Measurements from ENCODE around the gene DDX24.

DNA sequence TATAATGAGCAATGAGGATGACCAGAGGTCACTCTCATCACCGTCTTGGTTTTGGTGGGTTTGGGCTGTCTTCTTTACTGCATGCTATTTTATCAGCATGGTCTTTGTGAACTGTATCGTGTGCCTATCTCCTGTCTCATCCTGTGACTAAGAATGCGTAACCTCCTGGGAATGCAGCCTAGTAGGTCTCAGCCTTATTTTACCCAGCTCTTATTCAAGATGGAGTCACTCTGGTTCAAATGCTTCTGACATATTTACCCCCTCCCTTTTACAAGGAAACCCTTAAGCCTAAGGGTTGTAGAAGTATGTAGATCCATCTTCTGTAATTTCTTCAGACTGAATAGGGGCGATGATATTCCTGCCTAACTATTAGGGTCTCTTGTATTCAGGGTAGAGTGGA is 8.5 kb upstream of the DDX24 start:
- TF ChIP-seq, protein P1, sequence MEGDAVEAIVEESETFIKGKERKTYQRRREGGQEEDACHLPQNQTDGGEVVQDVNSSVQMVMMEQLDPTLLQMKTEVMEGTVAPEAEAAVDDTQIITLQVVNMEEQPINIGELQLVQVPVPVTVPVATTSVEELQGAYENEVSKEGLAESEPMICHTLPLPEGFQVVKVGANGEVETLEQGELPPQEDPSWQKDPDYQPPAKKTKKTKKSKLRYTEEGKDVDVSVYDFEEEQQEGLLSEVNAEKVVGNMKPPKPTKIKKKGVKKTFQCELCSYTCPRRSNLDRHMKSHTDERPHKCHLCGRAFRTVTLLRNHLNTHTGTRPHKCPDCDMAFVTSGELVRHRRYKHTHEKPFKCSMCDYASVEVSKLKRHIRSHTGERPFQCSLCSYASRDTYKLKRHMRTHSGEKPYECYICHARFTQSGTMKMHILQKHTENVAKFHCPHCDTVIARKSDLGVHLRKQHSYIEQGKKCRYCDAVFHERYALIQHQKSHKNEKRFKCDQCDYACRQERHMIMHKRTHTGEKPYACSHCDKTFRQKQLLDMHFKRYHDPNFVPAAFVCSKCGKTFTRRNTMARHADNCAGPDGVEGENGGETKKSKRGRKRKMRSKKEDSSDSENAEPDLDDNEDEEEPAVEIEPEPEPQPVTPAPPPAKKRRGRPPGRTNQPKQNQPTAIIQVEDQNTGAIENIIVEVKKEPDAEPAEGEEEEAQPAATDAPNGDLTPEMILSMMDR (conservative IDR thresholded peaks at IDR 0.05 in 1 of 2, IDR thresholded peaks at IDR 0.05 in 1 of 2; ENCODE audit: extremely low read depth in 1 of 2, insufficient read depth in 1 of 2, low read depth in 1 of 2, low read length in 2 of 2): no peak
- no peak for TF ChIP-seq EZH2 (IDR thresholded peaks at IDR 0.05; ENCODE audit: borderline replicate concordance, low read length)
